Measurements from ENCODE around the gene FADS2. TPM values are rescaled to one million over a fixed set of nuclear protein-coding genes. Genes with fewer than 3 reads are reported as not detected.

Gene FADS2
- total and polyA plus RNA-seq, 2 experiments from 2014 or later = 124 to 392 TPM

GRCh38 chr11:61885166-61885778 is 57.2 kb downstream of the FADS2 start:
- Histone ChIP-seq H3K79me2 (replicated peaks; ENCODE audit: insufficient read depth) (peaks cover 11% of the 10 kb centered on the region), H3K4me1 (ENCODE audit: insufficient read depth) (peaks cover 15% of the 10 kb centered on the region), H3K27ac (ENCODE audit: low read depth) (no peak overlapping the region), H3K27me3 (ENCODE audit: insufficient read depth) (no peaks in the 10 kb centered on the region), H2AFZ (no peak overlapping the region), H3K4me3 (no peak overlapping the region), H3K9me2 (ENCODE audit: insufficient read depth) (no peaks in the 10 kb centered on the region), H3K4me2 (no peak overlapping the region), H3F3A (replicated peaks; ENCODE audit: low read depth) (no peaks in the 10 kb centered on the region), H3K36me3 (ENCODE audit: insufficient read depth) (no peaks in the 10 kb centered on the region), H4K20me1 (replicated peaks; ENCODE audit: insufficient read depth) (no peaks in the 10 kb centered on the region; the same call in 1 of the 2 replicates)
- DNase-seq (ENCODE audit: low spot score) (no peak), ATAC-seq (peak; percentile 22)
- H3K36me3 Mint-ChIP-seq (ENCODE audit: low read depth) = peaks cover 9% of the 10 kb centered on the region
- H3K27ac Mint-ChIP-seq = no peak overlapping the region
- no peak for TF ChIP-seq EZH2phosphoT487 (IDR thresholded peaks at IDR 0.05; ENCODE audit: unreplicated experiment)
- TF ChIP-seq CTCF (conservative IDR thresholded peaks at IDR 0.05; ENCODE audit: low read depth in 2 of 2) = peak in 1 of 2 experiments; percentile 6; a peak in 1 of 4 replicates
- no peak overlapping the region for H3K4me3 Mint-ChIP-seq
- no peaks in the 10 kb centered on the region for H3K27me3 Mint-ChIP-seq (ENCODE audit: insufficient read depth, low read depth, poor library complexity)
- peaks cover 24% of the 10 kb centered on the region for H3K4me1 Mint-ChIP-seq
- no peaks in the 10 kb centered on the region for H3K9me3 Mint-ChIP-seq

- H3K4me2 ChIP-seq = no peak overlapping the region
- H3K79me2 ChIP-seq (replicated peaks; ENCODE audit: insufficient read depth) = peaks cover 13% of the 10 kb centered on the region
- H2AFZ ChIP-seq = no peak overlapping the region
- H3K4me3 ChIP-seq = no peak overlapping the region
- ATAC-seq (no peak), DNase-seq (ENCODE audit: low spot score) (no peak)
- no peaks in the 10 kb centered on the region for H3K36me3 ChIP-seq (ENCODE audit: insufficient read depth)
- Mint-ChIP-seq H3K4me1 (peaks cover 20% of the 10 kb centered on the region), H3K27ac (no peak overlapping the region), H3K36me3 (ENCODE audit: low read depth) (peaks cover 7% of the 10 kb centered on the region), H3K9me3 (no peaks in the 10 kb centered on the region), H3K27me3 (ENCODE audit: insufficient read depth, low read depth, poor library complexity) (peaks cover 3% of the 10 kb centered on the region), H3K4me3 (no peak overlapping the region)
- no peaks in the 10 kb centered on the region for H3K27me3 ChIP-seq (ENCODE audit: insufficient read depth)
- H3F3A ChIP-seq (replicated peaks; ENCODE audit: low read depth) = no peaks in the 10 kb centered on the region
- no peaks in the 10 kb centered on the region for H3K9me2 ChIP-seq (ENCODE audit: insufficient read depth)
- peaks cover 9% of the 10 kb centered on the region for H3K4me1 ChIP-seq (ENCODE audit: insufficient read depth)
- H4K20me1 ChIP-seq (replicated peaks; ENCODE audit: insufficient read depth) = no peaks in the 10 kb centered on the region; the same call in 1 of the 2 replicates
- H3K27ac ChIP-seq (ENCODE audit: low read depth) = no peak overlapping the region
- TF ChIP-seq REST (IDR thresholded peaks at IDR 0.05; ENCODE audit: unreplicated experiment) (no peak), ZNF462 (CRISPR knock-in tag; IDR thresholded peaks at IDR 0.05) (no peak), CREB1 (CRISPR knock-in tag; IDR thresholded peaks at IDR 0.05; ENCODE audit: low read depth) (no peak), STAT1 (IDR thresholded peaks at IDR 0.05; ENCODE audit: unreplicated experiment) (no peak), ZNF331 (CRISPR knock-in tag; IDR thresholded peaks at IDR 0.05; ENCODE audit: low read depth) (no peak)
These were observed 57.9 kb downstream of the FADS2 start for GRCh38 chr11:61885784-61886580.
